ENCODE data around the gene AKIP1. TPM values are rescaled to one million over a fixed set of nuclear protein-coding genes. Genes with fewer than 3 reads are reported as not detected.

Gene AKIP1
- total and polyA plus RNA-seq, 9 of the 15 experiments (the other 6 are each of a cell fraction or from before 2014, with no cell fraction given): 9.0 to 52.6 (median 36.2) TPM

DNA sequence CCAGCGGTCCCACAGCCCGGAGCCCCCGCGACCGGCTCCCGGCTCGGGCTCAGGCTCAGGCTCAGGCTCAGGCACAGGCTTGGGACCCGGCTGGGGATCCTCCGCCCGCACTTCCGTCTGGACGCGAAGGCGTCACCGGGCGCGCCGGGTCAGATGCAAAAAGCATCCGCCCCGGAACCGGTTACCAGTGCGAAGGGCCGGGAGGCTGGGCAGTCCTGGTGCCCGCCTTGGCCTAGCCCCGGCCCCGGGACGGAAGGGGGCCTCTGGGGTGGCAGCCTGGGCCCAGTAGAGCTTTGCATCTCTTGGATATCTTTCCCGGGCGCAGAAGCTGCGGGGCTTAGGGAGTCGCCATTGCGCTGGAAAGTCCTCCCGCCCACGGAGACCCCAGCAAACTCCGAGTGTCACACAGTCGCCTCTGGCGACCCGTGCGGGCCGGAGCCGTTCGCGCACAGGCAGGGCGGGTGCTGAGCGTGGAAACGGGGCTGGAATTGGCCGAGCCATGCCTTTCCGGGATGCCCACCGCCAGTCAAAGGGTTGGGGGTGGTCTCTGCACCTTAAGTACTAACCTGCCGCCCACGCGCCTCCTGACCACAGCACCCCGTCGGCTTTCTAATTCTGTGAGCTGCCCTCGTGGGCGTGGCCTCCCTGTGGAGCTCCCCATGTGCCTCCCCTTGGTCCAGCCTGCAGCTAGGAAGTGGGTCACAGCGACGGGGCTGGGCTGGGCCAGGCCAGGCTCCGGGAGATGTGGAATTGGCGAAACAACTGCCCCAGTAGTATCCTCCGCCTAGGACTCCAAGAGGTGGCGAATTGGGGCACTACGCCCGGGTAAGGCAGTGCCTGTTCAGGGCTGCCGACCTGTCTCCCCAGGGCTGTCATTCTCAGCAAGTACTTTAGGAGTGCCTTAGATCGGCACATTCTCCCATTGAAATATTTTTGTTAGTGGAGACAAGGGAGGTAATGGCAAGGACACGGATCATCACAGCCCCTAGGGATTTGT, 53.6 kb downstream of the AKIP1 start, which contains the start of gene TMEM9B (continued):
- TF ChIP-seq, protein P1, sequence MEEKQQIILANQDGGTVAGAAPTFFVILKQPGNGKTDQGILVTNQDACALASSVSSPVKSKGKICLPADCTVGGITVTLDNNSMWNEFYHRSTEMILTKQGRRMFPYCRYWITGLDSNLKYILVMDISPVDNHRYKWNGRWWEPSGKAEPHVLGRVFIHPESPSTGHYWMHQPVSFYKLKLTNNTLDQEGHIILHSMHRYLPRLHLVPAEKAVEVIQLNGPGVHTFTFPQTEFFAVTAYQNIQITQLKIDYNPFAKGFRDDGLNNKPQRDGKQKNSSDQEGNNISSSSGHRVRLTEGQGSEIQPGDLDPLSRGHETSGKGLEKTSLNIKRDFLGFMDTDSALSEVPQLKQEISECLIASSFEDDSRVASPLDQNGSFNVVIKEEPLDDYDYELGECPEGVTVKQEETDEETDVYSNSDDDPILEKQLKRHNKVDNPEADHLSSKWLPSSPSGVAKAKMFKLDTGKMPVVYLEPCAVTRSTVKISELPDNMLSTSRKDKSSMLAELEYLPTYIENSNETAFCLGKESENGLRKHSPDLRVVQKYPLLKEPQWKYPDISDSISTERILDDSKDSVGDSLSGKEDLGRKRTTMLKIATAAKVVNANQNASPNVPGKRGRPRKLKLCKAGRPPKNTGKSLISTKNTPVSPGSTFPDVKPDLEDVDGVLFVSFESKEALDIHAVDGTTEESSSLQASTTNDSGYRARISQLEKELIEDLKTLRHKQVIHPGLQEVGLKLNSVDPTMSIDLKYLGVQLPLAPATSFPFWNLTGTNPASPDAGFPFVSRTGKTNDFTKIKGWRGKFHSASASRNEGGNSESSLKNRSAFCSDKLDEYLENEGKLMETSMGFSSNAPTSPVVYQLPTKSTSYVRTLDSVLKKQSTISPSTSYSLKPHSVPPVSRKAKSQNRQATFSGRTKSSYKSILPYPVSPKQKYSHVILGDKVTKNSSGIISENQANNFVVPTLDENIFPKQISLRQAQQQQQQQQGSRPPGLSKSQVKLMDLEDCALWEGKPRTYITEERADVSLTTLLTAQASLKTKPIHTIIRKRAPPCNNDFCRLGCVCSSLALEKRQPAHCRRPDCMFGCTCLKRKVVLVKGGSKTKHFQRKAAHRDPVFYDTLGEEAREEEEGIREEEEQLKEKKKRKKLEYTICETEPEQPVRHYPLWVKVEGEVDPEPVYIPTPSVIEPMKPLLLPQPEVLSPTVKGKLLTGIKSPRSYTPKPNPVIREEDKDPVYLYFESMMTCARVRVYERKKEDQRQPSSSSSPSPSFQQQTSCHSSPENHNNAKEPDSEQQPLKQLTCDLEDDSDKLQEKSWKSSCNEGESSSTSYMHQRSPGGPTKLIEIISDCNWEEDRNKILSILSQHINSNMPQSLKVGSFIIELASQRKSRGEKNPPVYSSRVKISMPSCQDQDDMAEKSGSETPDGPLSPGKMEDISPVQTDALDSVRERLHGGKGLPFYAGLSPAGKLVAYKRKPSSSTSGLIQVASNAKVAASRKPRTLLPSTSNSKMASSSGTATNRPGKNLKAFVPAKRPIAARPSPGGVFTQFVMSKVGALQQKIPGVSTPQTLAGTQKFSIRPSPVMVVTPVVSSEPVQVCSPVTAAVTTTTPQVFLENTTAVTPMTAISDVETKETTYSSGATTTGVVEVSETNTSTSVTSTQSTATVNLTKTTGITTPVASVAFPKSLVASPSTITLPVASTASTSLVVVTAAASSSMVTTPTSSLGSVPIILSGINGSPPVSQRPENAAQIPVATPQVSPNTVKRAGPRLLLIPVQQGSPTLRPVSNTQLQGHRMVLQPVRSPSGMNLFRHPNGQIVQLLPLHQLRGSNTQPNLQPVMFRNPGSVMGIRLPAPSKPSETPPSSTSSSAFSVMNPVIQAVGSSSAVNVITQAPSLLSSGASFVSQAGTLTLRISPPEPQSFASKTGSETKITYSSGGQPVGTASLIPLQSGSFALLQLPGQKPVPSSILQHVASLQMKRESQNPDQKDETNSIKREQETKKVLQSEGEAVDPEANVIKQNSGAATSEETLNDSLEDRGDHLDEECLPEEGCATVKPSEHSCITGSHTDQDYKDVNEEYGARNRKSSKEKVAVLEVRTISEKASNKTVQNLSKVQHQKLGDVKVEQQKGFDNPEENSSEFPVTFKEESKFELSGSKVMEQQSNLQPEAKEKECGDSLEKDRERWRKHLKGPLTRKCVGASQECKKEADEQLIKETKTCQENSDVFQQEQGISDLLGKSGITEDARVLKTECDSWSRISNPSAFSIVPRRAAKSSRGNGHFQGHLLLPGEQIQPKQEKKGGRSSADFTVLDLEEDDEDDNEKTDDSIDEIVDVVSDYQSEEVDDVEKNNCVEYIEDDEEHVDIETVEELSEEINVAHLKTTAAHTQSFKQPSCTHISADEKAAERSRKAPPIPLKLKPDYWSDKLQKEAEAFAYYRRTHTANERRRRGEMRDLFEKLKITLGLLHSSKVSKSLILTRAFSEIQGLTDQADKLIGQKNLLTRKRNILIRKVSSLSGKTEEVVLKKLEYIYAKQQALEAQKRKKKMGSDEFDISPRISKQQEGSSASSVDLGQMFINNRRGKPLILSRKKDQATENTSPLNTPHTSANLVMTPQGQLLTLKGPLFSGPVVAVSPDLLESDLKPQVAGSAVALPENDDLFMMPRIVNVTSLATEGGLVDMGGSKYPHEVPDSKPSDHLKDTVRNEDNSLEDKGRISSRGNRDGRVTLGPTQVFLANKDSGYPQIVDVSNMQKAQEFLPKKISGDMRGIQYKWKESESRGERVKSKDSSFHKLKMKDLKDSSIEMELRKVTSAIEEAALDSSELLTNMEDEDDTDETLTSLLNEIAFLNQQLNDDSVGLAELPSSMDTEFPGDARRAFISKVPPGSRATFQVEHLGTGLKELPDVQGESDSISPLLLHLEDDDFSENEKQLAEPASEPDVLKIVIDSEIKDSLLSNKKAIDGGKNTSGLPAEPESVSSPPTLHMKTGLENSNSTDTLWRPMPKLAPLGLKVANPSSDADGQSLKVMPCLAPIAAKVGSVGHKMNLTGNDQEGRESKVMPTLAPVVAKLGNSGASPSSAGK (IDR thresholded peaks at IDR 0.05): peak; percentile 50; the same call in 1 of the 2 replicates
- TF ChIP-seq, protein P2, sequence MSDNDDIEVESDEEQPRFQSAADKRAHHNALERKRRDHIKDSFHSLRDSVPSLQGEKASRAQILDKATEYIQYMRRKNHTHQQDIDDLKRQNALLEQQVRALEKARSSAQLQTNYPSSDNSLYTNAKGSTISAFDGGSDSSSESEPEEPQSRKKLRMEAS (CRISPR knock-in tag; IDR thresholded peaks at IDR 0.05): peak; percentile 80
- peak in 1 of 2 experiments; percentile 41; a peak in 1 of 4 replicates for TF ChIP-seq RCOR1 (IDR thresholded peaks at IDR 0.05; ENCODE audit: borderline replicate concordance in 1 of 2, low read depth in 2 of 2, low read length in 2 of 2)
- TF ChIP-seq MBD2 (IDR thresholded peaks at IDR 0.05; ENCODE audit: borderline replicate concordance, low read depth): peak; percentile 79
- TF ChIP-seq, protein P3, sequence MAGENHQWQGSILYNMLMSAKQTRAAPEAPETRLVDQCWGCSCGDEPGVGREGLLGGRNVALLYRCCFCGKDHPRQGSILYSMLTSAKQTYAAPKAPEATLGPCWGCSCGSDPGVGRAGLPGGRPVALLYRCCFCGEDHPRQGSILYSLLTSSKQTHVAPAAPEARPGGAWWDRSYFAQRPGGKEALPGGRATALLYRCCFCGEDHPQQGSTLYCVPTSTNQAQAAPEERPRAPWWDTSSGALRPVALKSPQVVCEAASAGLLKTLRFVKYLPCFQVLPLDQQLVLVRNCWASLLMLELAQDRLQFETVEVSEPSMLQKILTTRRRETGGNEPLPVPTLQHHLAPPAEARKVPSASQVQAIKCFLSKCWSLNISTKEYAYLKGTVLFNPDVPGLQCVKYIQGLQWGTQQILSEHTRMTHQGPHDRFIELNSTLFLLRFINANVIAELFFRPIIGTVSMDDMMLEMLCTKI (IDR thresholded peaks at IDR 0.05; ENCODE audit: partially characterized antibody): no peak
- TF ChIP-seq SMARCE1 (IDR thresholded peaks at IDR 0.05): peak; percentile 21; the same call in 1 of the 2 replicates
- peak; percentile 1 for TF ChIP-seq DACH1 (IDR thresholded peaks at IDR 0.05; ENCODE audit: partially characterized antibody)
- peak; percentile 29; the same call in 1 of the 2 replicates for TF ChIP-seq RBM14 (IDR thresholded peaks at IDR 0.05; ENCODE audit: borderline replicate concordance, insufficient read depth, low read depth, low read length)
- TF ChIP-seq ATF7 (IDR thresholded peaks at IDR 0.05): peak; percentile 88
- TF ChIP-seq TAF7 (tag; IDR thresholded peaks at IDR 0.05): peak; percentile 6
- TF ChIP-seq KDM4B (IDR thresholded peaks at IDR 0.05; ENCODE audit: borderline replicate concordance in 2 of 2, low read depth in 1 of 2): peak in 1 of 2 experiments; percentile 76; a peak in 1 of 4 replicates
